Regular cardiac myocyte (primary cell): Measurements from ENCODE around the gene TRIM58. TPM values are rescaled to one million over a fixed set of nuclear protein-coding genes. Genes with fewer than 3 reads are reported as not detected.

Source experiments
- total RNA-seq: library from RNA; depleted of rRNA; stranded (reverse); fragments of >200 nt; gene quantifications from 2 replicates; pipeline ENCODE4 v1.2.3, GENCODE V29; 2014

Gene TRIM58, protein sequence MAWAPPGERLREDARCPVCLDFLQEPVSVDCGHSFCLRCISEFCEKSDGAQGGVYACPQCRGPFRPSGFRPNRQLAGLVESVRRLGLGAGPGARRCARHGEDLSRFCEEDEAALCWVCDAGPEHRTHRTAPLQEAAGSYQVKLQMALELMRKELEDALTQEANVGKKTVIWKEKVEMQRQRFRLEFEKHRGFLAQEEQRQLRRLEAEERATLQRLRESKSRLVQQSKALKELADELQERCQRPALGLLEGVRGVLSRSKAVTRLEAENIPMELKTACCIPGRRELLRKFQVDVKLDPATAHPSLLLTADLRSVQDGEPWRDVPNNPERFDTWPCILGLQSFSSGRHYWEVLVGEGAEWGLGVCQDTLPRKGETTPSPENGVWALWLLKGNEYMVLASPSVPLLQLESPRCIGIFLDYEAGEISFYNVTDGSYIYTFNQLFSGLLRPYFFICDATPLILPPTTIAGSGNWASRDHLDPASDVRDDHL
- 1.1 and 3.1 TPM in 2 replicates for total RNA-seq

DNA sequence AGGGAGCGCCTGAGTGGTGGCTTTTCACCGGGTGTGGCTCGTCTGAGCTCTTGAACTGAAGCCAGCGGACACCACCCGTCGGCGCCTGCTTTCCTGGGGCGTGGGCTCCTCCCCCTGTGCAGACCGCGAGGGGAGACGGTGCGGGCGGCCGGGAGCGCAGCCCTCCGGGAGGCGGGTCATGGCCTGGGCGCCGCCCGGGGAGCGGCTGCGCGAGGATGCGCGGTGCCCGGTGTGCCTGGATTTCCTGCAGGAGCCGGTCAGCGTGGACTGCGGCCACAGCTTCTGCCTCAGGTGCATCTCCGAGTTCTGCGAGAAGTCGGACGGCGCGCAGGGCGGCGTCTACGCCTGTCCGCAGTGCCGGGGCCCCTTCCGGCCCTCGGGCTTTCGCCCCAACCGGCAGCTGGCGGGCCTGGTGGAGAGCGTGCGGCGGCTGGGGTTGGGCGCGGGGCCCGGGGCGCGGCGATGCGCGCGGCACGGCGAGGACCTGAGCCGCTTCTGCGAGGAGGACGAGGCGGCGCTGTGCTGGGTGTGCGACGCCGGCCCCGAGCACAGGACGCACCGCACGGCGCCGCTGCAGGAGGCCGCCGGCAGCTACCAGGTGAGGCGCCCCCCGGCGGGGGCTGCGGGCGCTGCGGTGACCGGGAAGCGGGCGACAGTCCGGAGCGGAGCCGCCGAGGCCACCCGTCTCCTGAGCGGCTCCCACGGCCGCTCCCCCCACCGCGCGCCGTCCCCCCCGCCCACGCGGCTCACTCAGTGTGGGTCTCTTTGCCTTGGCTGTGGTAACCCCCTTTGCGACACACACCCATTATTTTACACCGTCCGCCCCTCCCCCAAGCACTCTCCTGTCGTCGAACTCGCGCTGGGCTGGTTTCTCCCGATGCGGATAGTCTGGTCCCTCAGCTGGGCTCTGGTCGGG, at the start of gene TRIM58:
Gene TRIM58, plus strand, starts transcription at position 119 of the 916 bp plus-strand sequence. Its CDS starts 60 bp downstream, at position 179.

GRCh38 chr1:247824023-247824422, 33.0 kb upstream of the TRIM58 start, which contains the start of gene OR14A16:
TSS of gene OR14A16 (minus strand) at chr1:247824119. CDS start at chr1:247815729, 8,390 bp downstream.

DNA sequence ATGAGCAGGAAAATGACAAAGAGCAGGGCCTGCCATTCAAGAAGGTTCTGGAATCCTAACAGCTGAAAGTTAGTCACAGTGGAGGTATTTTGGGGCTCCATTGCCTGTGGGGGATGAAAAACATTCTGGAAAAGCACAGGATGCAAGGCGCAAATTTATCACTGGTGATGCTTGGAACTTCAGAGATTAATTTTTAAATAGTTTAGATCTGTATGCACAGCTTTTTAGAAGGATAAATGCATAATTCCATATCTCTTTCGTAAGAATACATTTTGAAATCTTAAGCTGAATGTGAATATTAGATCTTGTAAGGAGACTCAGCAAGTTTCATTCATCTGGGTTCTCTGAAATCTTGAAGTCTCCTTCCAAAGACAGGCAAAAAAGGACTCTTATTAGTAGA, 15.2 kb upstream of the TRIM58 start, which contains the start of gene OR11L1:
Gene OR11L1, minus strand, starts transcription at position 101 of the 400 bp plus-strand sequence. Its CDS starts 0 bp downstream, at position 101.

DNA sequence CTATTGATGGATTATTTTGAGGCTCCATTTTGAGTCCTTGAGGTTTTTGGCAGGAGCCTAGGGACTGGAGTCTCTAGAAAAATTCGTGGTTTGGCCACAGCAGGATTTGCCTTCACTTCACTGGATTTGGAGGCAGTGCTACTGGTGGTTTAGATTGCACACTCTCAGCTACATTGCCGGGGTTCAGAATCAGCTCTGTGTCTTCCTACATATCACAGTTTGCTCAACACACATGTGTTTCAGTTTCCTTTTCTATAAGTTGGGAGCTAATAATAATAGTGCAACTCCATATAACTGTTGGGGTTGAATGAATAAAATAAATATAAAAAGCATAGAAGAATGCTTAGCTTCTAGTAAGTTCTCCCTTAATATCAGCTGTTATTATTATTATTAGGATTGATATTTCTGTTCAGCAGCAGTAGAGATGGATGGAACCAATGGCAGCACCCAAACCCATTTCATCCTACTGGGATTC, 38.2 kb downstream of the TRIM58 start, which contains the start of gene OR2W3:
Gene OR2W3, plus strand, starts transcription at position 425 of the 475 bp plus-strand sequence. Its CDS starts 0 bp downstream, at position 425.

DNA sequence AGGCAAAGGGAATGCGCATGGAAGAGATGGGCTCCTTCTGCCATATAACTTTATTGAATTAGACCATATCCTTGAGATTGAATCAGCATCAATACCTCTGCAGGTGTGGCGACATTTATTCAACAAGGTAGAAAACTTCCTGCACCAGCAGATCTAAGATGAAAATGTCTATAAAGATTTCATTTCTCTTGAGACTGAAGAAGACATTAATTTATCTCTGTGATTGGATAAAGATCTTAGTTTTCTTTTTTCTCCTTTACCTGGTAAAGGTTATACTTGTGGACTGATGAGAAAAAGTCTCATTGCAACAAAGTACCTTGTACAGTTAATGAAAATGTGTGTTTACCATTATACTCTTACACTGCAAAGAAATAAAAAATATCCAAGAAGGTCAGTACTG, 63.0 kb downstream of the TRIM58 start, which contains the start of gene OR2T8:
Gene OR2T8, plus strand, starts transcription at position 301 of the 400 bp plus-strand sequence. CDS start 766 bp downstream, outside the sequence.

DNA sequence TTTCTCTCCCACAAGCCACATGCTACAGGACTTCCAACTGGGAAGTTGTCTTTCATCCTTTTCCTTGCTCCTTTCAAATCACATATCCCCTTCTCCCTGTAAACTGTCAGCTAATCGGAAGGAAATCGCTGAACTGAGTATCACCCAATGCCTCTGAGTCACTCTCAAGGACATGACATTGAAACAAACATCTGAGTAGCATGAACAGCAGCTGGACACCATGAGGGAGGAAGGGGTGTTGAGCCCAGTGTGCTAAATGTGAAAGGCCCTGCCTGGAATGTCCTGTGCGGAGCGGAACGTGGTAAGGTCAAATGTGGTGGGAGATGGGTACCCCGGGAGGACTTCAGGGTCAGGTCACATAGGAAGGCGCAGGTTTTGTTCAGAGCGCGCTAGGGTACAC, 67.9 kb downstream of the TRIM58 start, which contains the start of gene OR2AJ1:
Gene OR2AJ1, plus strand, starts transcription at position 22 of the 400 bp plus-strand sequence. CDS start 8,880 bp downstream, outside the sequence.

Other genes with a start within 250 kb of the TRIM58 start
- gene OR13G1, start 177.4 kb upstream of the TRIM58 start, total RNA-seq = not detected in 2 replicates
- not detected in 2 replicates for gene OR6F1, start 140.5 kb upstream of the TRIM58 start, total RNA-seq
- not detected in 2 replicates for gene OR14K1, start 118.6 kb upstream of the TRIM58 start, total RNA-seq
- not detected in 2 replicates for gene OR14A2, start 109.0 kb upstream of the TRIM58 start, total RNA-seq
- gene OR1C1, start 96.6 kb upstream of the TRIM58 start, total RNA-seq = not detected in 2 replicates
- not detected in 2 replicates for gene OR14A16, start 33.1 kb upstream of the TRIM58 start, total RNA-seq
- not detected in 2 replicates for gene OR11L1, start 15.3 kb upstream of the TRIM58 start, total RNA-seq
- gene OR2W3, start 38.4 kb downstream of the TRIM58 start, total RNA-seq = 0.58 TPM in 1 of 2 replicates, not detected in the other
- under 0.01 TPM in 1 of 2 replicates, not detected in the other for gene OR2T8, start 63.1 kb downstream of the TRIM58 start, total RNA-seq
- not detected in 2 replicates for gene OR2AJ1, start 67.7 kb downstream of the TRIM58 start, total RNA-seq
- gene OR2L8, start 91.7 kb downstream of the TRIM58 start, total RNA-seq = not detected in 2 replicates
- 0.28 TPM in 1 of 2 replicates, not detected in the other for gene OR2AK2, start 108.0 kb downstream of the TRIM58 start, total RNA-seq
- gene OR2L5, start 156.5 kb downstream of the TRIM58 start, total RNA-seq = not detected in 2 replicates
- gene OR2L2, start 172.9 kb downstream of the TRIM58 start, total RNA-seq = not detected in 2 replicates
- not detected in 2 replicates for gene OR2L3, start 189.6 kb downstream of the TRIM58 start, total RNA-seq
- gene OR2L13, start 238.0 kb downstream of the TRIM58 start, total RNA-seq = under 0.01 TPM in 1 of 2 replicates, not detected in the other